ENCODE measurements around the gene SFTPD. TPM values are rescaled to one million over a fixed set of nuclear protein-coding genes. Genes with fewer than 3 reads are reported as not detected.
"Not testable (repeated sequence)": the region's sequence is repeated elsewhere in the genome, so short reads cannot be mapped to it uniquely, and the experiment has no call there.

Gene SFTPD
- total RNA-seq, result 1.7 to 2.7 TPM (median 2.2 TPM) in 3 replicates

DNA sequence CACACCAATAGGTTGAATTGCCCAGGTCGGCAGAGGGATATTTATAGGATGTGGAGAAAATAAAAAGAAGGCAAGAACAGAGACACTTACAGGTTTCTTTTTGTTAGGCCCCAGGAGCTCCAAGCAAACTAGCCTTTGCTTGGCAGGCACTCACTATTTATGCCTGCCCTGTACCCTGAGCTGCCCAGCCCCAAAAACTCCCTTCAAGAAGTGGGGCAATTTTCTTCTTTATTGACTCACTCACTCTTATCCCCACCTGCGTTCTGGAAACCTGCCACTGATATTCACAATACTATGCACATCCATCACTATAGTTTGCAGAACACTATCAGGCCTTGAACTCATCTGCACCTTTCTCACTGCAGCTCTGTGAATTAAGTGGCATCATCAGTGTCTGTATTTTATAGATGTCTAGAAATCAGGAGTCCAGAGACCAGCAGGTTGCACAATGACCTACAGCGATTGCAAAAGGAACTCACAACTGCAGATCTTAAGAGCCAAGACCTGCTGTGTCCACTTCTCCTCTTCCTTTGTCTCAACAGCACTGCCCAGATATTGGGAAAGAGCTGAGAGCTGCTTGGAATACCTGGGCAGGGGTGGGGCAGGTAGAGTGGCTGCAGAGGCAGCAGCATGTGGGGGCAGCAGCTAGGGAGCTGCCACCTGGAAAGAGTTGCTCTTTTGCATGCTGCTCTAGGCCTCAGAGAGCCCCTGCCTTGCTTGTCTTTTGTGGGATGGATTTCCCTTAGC, at the start of gene SFTPD:
Gene SFTPD, minus strand, starts transcription at position 130 of the 747 bp plus-strand sequence. CDS start 2,446 bp downstream, outside the sequence.
- H3K4me3 Mint-ChIP-seq, result no peak within 1 kb of the TSS
- peaks cover 7% of the 10 kb centered on the region for H3K36me3 Mint-ChIP-seq
- TF ChIP-seq, protein P1, sequence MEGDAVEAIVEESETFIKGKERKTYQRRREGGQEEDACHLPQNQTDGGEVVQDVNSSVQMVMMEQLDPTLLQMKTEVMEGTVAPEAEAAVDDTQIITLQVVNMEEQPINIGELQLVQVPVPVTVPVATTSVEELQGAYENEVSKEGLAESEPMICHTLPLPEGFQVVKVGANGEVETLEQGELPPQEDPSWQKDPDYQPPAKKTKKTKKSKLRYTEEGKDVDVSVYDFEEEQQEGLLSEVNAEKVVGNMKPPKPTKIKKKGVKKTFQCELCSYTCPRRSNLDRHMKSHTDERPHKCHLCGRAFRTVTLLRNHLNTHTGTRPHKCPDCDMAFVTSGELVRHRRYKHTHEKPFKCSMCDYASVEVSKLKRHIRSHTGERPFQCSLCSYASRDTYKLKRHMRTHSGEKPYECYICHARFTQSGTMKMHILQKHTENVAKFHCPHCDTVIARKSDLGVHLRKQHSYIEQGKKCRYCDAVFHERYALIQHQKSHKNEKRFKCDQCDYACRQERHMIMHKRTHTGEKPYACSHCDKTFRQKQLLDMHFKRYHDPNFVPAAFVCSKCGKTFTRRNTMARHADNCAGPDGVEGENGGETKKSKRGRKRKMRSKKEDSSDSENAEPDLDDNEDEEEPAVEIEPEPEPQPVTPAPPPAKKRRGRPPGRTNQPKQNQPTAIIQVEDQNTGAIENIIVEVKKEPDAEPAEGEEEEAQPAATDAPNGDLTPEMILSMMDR (IDR thresholded peaks at IDR 0.05; ENCODE audit: unreplicated experiment), result no peak
- no peak within 1 kb of the TSS for H3K27ac Mint-ChIP-seq
- peaks cover 11% of the 10 kb centered on the region for H3K27me3 Mint-ChIP-seq (ENCODE audit: low read depth)
- H3K4me1 Mint-ChIP-seq, result no peaks in the 10 kb centered on the region
- no peak for DNase-seq (ENCODE audit: low spot score in 2 of 2, unreplicated experiment in 2 of 2)
- H3K9me3 Mint-ChIP-seq, result peaks cover 23% of the 10 kb centered on the region

DNA sequence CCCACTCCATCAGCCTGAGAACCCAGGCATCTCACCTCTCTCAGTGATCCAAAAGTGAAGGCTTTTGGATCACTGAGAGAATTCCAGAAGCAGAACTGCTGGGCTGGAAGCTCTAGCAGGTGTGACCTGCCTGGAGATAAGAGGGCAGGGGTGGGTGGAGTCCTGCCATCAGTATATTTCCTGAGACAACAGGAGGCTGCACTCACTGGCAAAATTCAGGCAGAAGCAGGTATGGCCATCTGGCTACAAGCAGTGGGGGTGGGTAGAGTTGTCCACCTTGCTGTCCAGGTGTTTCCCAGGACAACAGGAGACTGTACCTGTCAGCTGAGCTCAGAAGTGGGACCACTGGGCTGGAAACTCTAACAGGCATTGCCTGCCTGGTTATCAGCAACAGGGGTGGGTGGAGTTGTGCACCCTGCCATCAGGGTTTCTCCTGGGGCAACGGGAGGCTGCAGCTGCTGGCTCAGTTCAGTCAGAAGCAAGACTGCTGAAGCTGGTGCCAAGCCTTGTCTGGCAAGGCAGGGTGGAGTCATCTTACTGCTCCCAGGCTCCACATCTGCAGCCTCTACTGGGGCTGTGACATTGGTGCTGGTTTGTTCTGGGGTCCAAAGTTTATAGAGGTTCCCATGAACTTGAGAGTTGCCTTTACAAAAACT, 47.2 kb upstream of the SFTPD start:
- Mint-ChIP-seq H3K9me3 (peaks cover 22% of the 10 kb centered on the region), H3K4me1 (peaks cover 5% of the 10 kb centered on the region), H3K36me3 (peaks cover 6% of the 10 kb centered on the region), H3K27ac (no peak overlapping the region), H3K4me3 (no peak overlapping the region), H3K27me3 (ENCODE audit: low read depth) (no peaks in the 10 kb centered on the region)
- no peak for DNase-seq (ENCODE audit: low spot score in 2 of 2, unreplicated experiment in 2 of 2)
- TF ChIP-seq, protein P1 (IDR thresholded peaks at IDR 0.05; ENCODE audit: unreplicated experiment), result no peak

DNA sequence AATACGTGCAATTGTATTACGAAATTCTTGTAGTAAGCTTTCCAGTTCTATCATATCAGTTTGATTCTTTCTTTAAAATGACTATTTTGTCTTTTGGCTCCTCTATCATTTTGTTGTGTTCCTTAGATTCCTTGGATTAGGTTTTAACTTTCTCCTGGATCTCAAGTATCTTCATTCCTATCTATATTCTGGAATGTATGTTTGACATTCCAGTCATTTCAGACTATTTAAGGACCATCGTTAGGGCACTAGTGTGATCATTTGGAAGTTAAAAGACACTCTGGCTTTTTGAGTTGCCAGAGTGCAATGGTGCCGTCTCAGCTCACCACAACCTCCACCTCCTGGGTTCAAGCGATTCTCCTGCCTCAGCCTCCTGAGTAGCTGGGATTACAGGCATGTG, 45.7 kb upstream of the SFTPD start:
- Mint-ChIP-seq H3K36me3 (peaks cover 16% of the 10 kb centered on the region), H3K9me3 (peaks cover 35% of the 10 kb centered on the region), H3K27ac (peak overlapping the region; percentile 27), H3K27me3 (ENCODE audit: low read depth) (no peaks in the 10 kb centered on the region), H3K4me1 (peaks cover 5% of the 10 kb centered on the region), H3K4me3 (no peak overlapping the region)
- TF ChIP-seq, protein P1 (IDR thresholded peaks at IDR 0.05; ENCODE audit: unreplicated experiment), result no peak
- DNase-seq (ENCODE audit: low spot score in 2 of 2, unreplicated experiment in 2 of 2), result no peak

DNA sequence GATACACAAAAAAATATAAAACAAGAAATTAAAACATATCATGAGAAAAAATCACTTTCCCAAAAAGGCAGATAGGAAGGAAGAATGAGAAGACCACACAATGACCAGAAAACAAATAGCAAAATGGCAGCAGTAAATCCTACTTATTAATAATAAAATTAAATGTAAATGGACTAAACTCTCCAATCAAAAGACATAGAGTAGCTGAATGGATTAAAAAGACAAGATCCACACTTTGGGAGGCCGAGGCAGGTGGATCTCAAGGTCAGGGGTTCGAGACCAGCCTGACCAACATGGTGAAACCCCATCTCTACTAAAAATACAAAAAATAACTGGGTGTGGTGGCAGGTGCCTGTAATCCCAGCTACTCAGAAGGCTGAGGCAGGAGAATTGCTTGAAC, 39.3 kb upstream of the SFTPD start:
- Mint-ChIP-seq H3K36me3 (peaks cover 20% of the 10 kb centered on the region), H3K9me3 (peaks cover 41% of the 10 kb centered on the region), H3K27me3 (ENCODE audit: low read depth) (peaks cover 13% of the 10 kb centered on the region), H3K4me1 (peaks cover 33% of the 10 kb centered on the region)
- H3K4me3 Mint-ChIP-seq; DNase-seq (ENCODE audit: low spot score in 2 of 2, unreplicated experiment in 2 of 2); H3K27ac Mint-ChIP-seq: not testable (repeated sequence)

DNA sequence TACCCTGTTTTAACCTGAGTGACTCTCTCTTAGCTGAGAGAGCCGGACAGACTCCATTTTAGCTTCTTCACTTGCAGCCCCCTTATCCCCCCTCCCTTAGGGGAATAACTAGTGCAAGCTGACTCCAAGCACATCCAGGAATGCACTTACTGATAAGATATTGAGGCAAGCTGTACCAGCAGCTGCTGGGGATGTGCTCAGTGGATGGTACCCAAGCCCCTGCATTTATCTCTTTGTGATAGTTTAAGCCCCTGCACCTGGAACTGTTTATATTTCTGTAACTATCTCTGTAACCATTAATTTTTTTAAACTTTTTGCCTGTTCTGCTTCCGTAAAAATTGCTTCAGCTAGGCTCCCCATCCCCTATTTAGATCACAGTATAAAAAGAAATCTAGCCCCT, 37.8 kb upstream of the SFTPD start:
- H3K4me3 Mint-ChIP-seq; DNase-seq (ENCODE audit: low spot score in 2 of 2, unreplicated experiment in 2 of 2): not testable (repeated sequence)
- H3K36me3 Mint-ChIP-seq, result peaks cover 16% of the 10 kb centered on the region
- peaks cover 42% of the 10 kb centered on the region for H3K4me1 Mint-ChIP-seq
- H3K9me3 Mint-ChIP-seq, result peaks cover 28% of the 10 kb centered on the region
- peaks cover 16% of the 10 kb centered on the region for H3K27me3 Mint-ChIP-seq (ENCODE audit: low read depth)
- H3K27ac Mint-ChIP-seq, result peak overlapping the region; percentile 84

DNA sequence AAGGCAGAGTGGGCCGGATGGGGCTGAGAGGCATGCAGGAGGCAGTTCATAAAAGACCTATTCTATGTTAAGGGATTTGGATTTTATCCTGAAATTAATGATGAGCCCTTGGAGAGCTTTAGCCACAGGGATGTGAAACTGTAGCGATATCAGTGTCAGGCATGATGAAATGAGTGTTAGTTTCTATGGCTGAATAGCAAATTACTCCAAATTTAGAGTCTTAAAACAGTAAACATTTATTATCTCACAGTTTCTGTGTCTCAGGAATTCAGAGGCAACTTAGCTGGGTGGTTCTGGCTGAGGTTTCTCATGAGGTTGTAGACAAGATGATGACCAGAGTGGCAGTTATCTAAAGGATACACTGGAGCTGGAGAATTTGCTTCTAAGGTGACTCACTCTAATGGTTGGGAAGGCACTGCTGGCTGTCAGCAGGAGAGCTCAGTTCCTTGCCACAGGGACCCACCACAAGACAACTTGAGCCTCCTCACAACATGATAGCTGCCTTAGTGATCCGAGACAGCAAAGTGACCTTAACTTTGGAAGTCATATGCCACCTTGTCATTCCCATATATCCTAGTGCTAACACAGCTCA, 36.7 kb upstream of the SFTPD start:
- peak overlapping the region; percentile 76 for H3K27ac Mint-ChIP-seq
- H3K9me3 Mint-ChIP-seq, result peaks cover 17% of the 10 kb centered on the region
- H3K27me3 Mint-ChIP-seq (ENCODE audit: low read depth), result peaks cover 18% of the 10 kb centered on the region
- peaks cover 49% of the 10 kb centered on the region for H3K4me1 Mint-ChIP-seq
- TF ChIP-seq, protein P1 (IDR thresholded peaks at IDR 0.05; ENCODE audit: unreplicated experiment), result no peak
- no peak for DNase-seq (ENCODE audit: low spot score in 2 of 2, unreplicated experiment in 2 of 2)
- peaks cover 13% of the 10 kb centered on the region for H3K36me3 Mint-ChIP-seq
- no peak overlapping the region for H3K4me3 Mint-ChIP-seq

All from mesothelial cell of epicardium (in vitro differentiated cells).